Measurements from ENCODE around the gene CYP4V2.

Gene CYP4V2

DNA sequence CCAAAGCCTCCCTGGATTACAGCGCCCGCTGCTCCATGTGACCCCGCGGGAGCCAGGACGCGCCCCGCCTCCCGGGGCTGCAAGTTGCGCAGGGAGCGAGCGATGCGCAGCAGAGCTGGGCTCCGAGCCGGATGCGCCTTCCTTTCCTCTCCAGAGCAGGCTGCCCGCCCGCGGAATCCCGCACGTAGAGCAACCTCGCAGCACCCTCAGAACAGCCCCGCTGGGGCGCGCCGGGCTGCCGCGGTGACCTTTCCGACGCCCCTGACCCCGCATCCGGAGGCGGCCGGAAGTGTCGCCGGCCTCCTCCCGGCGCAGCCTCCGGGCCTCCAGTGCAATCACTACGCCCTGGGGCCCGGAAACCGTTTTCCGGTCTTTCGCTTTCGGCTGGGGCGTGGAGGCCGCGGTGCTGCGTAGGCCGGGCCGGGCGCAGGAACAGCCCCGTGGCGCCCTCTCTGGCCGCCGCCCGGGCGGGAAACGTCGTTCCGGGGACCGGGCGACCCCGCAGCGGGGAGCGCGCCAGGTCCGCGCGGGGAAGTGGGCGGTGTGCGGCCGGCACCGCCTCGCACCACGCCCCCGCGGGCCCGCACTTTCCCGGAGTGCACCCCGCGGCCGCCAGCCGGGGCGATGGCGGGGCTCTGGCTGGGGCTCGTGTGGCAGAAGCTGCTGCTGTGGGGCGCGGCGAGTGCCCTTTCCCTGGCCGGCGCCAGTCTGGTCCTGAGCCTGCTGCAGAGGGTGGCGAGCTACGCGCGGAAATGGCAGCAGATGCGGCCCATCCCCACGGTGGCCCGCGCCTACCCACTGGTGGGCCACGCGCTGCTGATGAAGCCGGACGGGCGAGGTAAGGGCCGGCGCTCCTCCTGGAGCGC, at the start of gene CYP4V2:
TSS of gene CYP4V2 (plus strand) at position 368 of the 866 bp plus-strand sequence. CDS start at position 625, 257 bp downstream.
- peak; percentile 86 for DNase-seq

GRCh38 chr4:186144198-186144945, 47.0 kb upstream of the CYP4V2 start:
- peak; percentile 22 for DNase-seq

DNA sequence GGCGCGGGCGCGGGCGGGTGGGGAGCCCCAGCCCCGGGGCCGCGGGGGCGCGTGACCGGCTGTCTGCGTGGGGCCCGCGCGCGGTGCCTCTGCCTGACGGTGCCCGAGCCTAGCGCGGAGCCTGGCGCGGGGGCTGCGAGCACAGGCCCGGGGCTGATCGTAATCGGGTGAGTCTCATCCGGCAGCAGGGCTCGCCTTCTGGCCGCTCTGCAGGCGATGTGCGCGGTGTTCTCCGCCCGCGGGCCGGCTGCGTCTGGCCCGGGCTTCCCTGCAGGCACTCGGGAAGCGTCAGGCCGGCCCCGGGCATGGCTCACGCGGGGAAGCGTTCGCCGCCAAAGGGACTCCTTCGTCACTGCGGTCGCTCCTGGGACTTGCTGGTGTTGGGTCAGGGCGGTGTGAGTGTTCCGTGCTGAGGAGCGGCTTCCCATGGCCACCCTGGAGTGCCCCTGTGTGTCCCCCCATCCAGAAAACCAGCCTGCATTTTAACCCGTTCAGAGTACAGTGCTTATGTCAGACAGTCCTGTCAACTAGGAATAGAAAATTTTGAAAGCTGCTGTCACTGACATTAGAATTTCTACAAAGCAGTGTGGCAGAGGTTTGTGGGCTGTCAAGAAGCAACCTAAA, 46.3 kb upstream of the CYP4V2 start:
- peak; percentile 14 for DNase-seq

DNA sequence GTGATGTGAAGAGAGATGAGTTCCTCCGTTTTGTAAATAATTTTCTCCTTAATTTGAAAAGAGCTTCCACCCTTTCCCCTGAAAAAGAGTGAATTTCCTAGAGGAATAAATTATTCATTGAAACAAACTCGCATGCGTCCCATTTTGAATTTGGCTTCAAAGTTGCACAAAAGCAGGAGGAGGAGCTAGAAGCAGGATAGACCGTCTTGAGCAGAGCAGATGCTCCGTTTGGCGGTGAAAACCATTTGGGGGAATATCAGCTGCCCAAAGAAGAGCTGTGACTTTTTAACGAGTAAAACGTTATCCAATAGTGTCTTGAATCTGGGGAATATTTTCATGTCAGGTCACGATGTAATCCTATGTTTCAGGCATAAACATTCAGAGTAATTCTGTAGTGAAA, 44.9 kb upstream of the CYP4V2 start:
- no peak for DNase-seq

GRCh38 chr4:186148336-186148975, 42.9 kb upstream of the CYP4V2 start:
- DNase-seq = no peak

- peak; percentile 25 for DNase-seq
Measured at GRCh38 chr4:186149872-186150271, 41.5 kb upstream of the CYP4V2 start.

- DNase-seq = no peak
Measured at GRCh38 chr4:186150926-186151325, 40.4 kb upstream of the CYP4V2 start.

DNA sequence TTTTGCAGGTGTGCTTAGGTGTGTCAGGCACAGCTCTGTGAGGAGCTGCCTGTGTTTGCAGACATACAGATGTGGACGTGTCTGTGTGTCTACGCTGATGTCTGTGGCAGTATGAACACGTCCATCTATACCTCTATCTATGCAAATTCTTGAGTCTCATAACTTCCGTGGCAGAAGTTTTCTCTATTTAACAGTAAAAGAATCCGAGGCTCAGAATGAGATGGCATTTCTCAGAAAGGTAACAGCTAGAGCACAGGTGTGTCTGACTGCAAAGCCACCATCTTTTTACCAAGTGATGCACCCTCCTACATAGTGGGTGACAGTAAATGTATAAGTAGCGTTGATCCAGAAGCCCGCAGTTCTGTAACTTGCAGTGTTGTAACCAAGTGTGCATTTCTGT, 39.9 kb upstream of the CYP4V2 start:
- no peak for DNase-seq

DNA sequence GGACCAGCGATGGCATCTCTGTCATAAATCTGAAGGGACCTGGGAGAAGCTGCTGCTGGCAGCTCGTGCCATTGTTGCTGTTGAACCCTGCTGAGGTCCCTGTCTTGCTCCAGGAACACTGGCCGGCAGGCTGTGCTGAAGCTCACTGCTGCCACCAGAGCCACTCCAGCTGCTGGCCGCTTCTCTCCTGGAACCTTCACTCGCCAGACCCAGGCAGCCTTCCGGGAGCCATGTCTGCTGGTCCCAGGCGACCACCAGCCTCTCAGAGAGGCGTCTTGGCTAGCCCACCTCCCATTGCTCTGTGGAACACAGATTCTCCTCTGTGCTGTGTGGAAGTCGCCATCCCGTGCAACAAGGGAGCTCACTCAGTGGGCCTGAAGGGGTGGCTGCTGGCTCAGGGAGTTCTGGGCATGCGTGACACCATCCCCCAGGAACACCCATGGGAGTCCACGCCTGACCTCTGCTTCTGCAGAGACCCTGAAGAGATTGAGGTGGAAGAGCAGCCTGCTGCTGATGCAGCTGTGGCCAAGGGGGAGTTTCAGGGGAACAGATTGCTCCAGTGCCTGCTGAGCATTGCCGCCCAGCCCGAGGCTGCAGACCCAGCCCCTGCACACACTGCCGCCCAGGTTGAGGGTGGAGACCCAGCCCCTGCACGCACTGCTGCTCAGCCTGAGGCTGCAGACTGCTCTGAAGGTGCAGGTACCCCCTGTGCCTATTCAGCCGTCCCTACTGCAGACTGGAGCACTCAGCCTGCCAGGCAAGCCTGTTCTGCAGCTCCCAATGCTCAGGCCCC, 33.1 kb upstream of the CYP4V2 start:
- DNase-seq = no peak

GRCh38 chr4:186158966-186159365, 32.4 kb upstream of the CYP4V2 start:
- no peak for DNase-seq

DNA sequence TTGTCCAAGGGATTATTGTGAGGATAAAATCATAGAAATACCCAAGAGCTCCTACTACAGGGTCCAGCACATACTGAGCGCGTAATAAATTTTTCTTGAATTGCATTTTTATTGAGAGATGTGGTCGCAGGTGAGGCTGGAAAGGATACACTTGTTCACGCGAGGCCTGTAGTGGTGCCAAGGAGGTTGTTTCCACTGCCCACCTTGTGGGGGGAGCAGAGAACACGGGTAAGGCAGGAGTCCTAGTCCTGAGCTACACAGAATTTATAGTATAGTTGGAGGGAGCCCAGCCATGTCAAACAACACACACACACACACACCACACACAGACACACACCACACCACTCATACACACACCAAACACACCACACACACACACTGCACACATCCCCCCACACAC, 31.8 kb upstream of the CYP4V2 start:
- no peak for DNase-seq

GRCh38 chr4:186161138-186161537, 30.2 kb upstream of the CYP4V2 start:
- DNase-seq = peak; percentile 19

- DNase-seq = no peak
Measured at GRCh38 chr4:186166852-186167512, 24.4 kb upstream of the CYP4V2 start.

GRCh38 chr4:186167605-186168004, 23.8 kb upstream of the CYP4V2 start:
- DNase-seq = no peak

- DNase-seq = no peak
Measured at GRCh38 chr4:186168750-186169149, 22.6 kb upstream of the CYP4V2 start.

GRCh38 chr4:186169333-186169944, 21.9 kb upstream of the CYP4V2 start:
- DNase-seq = no peak

DNA sequence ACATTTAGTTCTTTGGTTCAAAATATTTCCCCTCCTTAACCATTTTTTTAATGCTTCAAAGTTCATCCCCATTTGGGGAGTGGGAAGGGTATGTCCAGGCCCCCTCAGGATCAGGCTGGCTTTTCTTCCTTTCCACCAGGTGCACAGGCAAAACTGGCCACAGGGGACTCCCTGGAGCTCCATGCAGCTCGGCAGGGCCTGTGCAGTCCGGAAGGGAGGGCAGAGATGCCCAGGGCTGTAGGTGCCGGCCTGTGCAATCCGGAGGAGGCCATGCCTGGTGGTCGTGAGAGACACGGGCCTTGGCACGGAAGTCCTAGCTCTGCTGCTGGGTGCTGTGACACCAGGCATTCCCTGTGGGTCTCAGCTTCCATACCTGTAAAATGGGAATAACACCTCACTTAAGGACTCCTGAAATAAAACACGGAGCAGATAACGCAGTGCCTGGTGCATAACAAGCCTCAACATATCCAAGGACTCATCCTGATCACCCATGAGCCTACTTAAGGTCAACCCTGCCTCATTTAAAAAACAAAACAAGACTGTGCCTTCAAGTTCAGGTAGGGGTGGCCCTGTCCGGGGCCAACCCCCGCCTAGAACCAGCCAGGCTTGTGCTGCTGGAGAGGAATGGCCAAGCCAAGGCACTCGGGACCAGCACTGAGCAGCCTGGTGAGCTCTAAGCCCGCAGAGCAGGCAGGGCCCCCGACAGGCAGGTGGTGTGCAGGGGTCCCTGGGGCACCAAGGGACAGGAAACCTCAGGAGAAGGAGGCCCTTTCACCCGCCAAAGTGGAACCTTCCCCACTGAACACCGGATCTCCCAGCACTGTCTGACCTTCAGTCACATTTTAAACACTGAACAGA, 21.2 kb upstream of the CYP4V2 start:
- DNase-seq = no peak

DNA sequence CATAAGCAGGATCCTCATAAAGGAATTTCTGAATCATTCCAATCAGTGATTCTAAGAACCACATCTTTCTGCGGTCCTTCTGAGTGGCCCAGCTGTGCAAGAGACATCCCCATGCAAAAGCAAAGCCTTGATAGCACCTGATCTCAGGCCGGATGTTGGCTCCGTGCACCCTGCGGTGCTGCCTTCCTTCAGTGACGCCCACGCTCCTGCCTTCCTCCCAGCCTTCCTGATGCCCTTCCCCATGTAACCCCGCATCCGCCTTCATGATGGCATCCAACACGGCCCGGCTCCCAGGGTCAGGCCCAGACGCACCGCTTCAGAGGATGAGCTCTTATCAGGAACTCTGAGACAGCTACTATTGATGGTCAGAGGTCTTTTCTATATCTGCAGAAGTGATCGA, 20.4 kb upstream of the CYP4V2 start:
- DNase-seq = no peak

- no peak for DNase-seq
Measured at GRCh38 chr4:186172546-186172945, 18.8 kb upstream of the CYP4V2 start.

GRCh38 chr4:186188107-186188506, 3.3 kb upstream of the CYP4V2 start:
- no peak for DNase-seq
